Measurements from ENCODE around the gene METTL5. TPM values are rescaled to one million over a fixed set of nuclear protein-coding genes. Genes with fewer than 3 reads are reported as not detected.

METTL5 gene
- total RNA-seq, 1 experiment from 2014 or later = 97.3 TPM

DNA sequence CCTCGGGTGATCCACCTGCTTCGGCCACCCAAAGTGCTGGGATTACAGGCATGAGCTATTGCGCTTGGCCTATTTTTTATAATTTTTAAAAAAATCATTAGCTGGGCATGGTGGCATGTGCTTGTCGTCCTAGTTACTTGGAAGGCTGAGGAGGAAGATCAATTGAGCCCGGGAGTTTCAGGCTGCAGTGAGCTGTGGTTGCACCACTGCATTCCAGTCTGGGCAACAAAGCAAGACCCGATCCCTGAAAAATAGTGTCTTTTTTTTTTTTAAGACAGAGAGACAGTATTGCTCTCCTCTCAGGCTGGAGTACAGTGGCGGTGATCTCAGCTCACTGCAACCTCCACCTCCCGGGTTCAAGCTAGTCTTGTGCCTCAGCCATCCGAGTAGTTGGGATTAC is 21.2 kb downstream of the METTL5 start:
- TF ChIP-seq, protein P1, sequence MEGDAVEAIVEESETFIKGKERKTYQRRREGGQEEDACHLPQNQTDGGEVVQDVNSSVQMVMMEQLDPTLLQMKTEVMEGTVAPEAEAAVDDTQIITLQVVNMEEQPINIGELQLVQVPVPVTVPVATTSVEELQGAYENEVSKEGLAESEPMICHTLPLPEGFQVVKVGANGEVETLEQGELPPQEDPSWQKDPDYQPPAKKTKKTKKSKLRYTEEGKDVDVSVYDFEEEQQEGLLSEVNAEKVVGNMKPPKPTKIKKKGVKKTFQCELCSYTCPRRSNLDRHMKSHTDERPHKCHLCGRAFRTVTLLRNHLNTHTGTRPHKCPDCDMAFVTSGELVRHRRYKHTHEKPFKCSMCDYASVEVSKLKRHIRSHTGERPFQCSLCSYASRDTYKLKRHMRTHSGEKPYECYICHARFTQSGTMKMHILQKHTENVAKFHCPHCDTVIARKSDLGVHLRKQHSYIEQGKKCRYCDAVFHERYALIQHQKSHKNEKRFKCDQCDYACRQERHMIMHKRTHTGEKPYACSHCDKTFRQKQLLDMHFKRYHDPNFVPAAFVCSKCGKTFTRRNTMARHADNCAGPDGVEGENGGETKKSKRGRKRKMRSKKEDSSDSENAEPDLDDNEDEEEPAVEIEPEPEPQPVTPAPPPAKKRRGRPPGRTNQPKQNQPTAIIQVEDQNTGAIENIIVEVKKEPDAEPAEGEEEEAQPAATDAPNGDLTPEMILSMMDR (conservative IDR thresholded peaks at IDR 0.05; ENCODE audit: low read depth, low read length) = no peak
- no peak for TF ChIP-seq EZH2 (IDR thresholded peaks at IDR 0.05; ENCODE audit: borderline replicate concordance, low read depth, low read length, poor library complexity, severe bottlenecking)
- Histone ChIP-seq H3K4me1 (ENCODE audit: insufficient read depth, low read length, poor library complexity, severe bottlenecking) (no peaks in the 10 kb centered on the region), H3K27me3 (replicated peaks; ENCODE audit: insufficient read depth, low read depth, low read length, poor library complexity) (no peaks in the 10 kb centered on the region), H3K4me3 (ENCODE audit: low read depth, low read length, poor library complexity, severe bottlenecking) (no peak overlapping the region), H3K36me3 (ENCODE audit: insufficient read depth, low read length, poor library complexity, severe bottlenecking) (peaks cover 59% of the 10 kb centered on the region), H3K9me3 (ENCODE audit: low read depth, low read length, poor library complexity, severe bottlenecking) (no peaks in the 10 kb centered on the region), H3K27ac (ENCODE audit: low read depth, low read length, poor library complexity, severe bottlenecking) (no peak overlapping the region)
- no peak for DNase-seq (ENCODE audit: low spot score)
- intact Hi-C loops (cut with micrococcal nuclease; ENCODE audit: unreplicated experiment) = no loop called here
- POLR2A ChIA-PET (ENCODE audit: low non-redundant PET) = no interaction called here
- CTCF ChIA-PET = no interaction called here
- BruUV-seq (replicated peaks) = no TSS peak

DNA sequence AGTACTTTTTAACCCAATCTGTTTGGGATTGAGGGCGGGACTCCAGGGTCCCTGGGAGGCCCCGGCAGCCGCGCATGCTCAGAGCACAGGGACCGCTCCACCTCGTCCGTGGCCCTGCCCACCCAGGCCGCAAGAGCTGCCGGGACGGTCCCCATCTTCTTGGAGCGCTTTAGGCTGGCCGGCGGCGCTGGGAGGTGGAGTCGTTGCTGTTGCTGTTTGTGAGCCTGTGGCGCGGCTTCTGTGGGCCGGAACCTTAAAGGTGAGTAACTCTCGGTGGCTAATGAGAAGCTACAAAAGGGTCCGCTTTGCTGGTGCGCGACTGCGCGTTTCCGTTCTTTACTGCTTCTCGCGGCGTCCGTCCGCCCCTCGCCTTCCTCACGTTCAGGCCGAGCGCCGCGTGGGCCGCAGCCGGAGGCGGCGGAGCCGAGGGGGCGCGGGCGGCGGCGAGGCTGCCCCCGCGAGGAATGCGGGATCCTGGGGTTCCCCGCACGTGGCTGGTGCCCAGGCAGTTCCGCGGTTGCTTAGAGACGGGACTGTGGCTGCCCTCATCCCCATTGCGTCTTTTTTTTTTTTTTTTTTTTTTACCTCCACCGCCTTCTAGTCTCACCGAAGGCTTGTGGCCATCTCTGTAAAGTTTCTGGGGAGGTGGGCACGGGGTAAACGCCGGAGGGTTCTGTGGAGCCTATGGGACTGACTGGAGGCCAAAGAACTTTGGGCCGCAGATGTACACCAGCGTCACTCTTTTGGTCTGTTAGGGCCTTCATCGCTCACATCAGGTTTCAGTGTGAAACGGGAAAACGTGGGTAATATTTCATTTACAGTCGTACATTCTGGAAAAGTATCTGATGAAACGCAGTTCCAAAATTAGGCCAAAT is 25.8 kb downstream of the METTL5 start, which contains the start of gene SSB:
TSS of gene SSB (plus strand) at position 154 of the 875 bp plus-strand sequence. CDS start 2,090 bp downstream, outside the sequence.
- TF ChIP-seq, protein P1 (conservative IDR thresholded peaks at IDR 0.05; ENCODE audit: low read depth, low read length) = no peak
- no peak for TF ChIP-seq EZH2 (IDR thresholded peaks at IDR 0.05; ENCODE audit: borderline replicate concordance, low read depth, low read length, poor library complexity, severe bottlenecking)
- no TSS peak for BruUV-seq (replicated peaks)
- Histone ChIP-seq H3K4me1 (ENCODE audit: insufficient read depth, low read length, poor library complexity, severe bottlenecking) (no peaks in the 10 kb centered on the region), H3K36me3 (ENCODE audit: insufficient read depth, low read length, poor library complexity, severe bottlenecking) (peaks cover 24% of the 10 kb centered on the region), H3K4me3 (ENCODE audit: low read depth, low read length, poor library complexity, severe bottlenecking) (peak within 1 kb of the TSS; percentile 70), H3K9me3 (ENCODE audit: low read depth, low read length, poor library complexity, severe bottlenecking) (no peaks in the 10 kb centered on the region), H3K27me3 (replicated peaks; ENCODE audit: insufficient read depth, low read depth, low read length, poor library complexity) (no peaks in the 10 kb centered on the region), H3K27ac (ENCODE audit: low read depth, low read length, poor library complexity, severe bottlenecking) (peak within 1 kb of the TSS; percentile 77)
- DNase-seq (ENCODE audit: low spot score) = peak; percentile 97
- ChIA-PET CTCF (interaction anchor here (0.6 to 0.7 kb wide), 2 partner anchors 10 to 85 kb away, joined by 4 read pairs; no protein-coding TSS in a partner anchor), POLR2A (ENCODE audit: low non-redundant PET) (interaction anchor here (0.7 kb wide), 1 partner anchor 100 kb away, joined by 10 read pairs; no protein-coding TSS in a partner anchor)
- intact Hi-C loops (cut with micrococcal nuclease; ENCODE audit: unreplicated experiment) = no loop called here

DNA sequence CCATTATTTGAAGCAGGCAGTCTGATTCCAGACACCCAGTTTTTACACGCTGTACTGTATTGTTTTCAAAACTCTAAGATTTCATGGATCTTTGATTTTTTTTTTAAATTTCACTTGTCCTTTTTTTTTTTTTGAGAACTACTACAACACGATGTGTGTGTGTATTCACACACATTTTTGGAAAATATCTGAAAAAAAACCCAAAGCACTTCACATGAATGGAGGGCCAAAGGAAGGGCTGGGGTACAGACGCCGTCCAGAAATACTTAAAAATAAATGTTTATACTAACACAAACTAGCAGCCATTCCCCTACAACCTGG is 26.3 kb downstream of the METTL5 start:
- intact Hi-C loops (cut with micrococcal nuclease; ENCODE audit: unreplicated experiment) = no loop called here
- TF ChIP-seq, protein P1 (conservative IDR thresholded peaks at IDR 0.05; ENCODE audit: low read depth, low read length) = no peak
- TF ChIP-seq EZH2 (IDR thresholded peaks at IDR 0.05; ENCODE audit: borderline replicate concordance, low read depth, low read length, poor library complexity, severe bottlenecking) = no peak
- Histone ChIP-seq H3K36me3 (ENCODE audit: insufficient read depth, low read length, poor library complexity, severe bottlenecking) (peaks cover 24% of the 10 kb centered on the region), H3K9me3 (ENCODE audit: low read depth, low read length, poor library complexity, severe bottlenecking) (no peaks in the 10 kb centered on the region), H3K27me3 (replicated peaks; ENCODE audit: insufficient read depth, low read depth, low read length, poor library complexity) (no peaks in the 10 kb centered on the region), H3K27ac (ENCODE audit: low read depth, low read length, poor library complexity, severe bottlenecking) (peak overlapping the region; percentile 77), H3K4me1 (ENCODE audit: insufficient read depth, low read length, poor library complexity, severe bottlenecking) (no peaks in the 10 kb centered on the region), H3K4me3 (ENCODE audit: low read depth, low read length, poor library complexity, severe bottlenecking) (peak overlapping the region; percentile 70)
- POLR2A ChIA-PET (ENCODE audit: low non-redundant PET) = interaction anchor here (0.7 kb wide), 1 partner anchor 101 kb away, joined by 10 read pairs; no protein-coding TSS in a partner anchor
- CTCF ChIA-PET = interaction anchor here (0.7 kb wide), 1 partner anchor 85 kb away, joined by 4 read pairs; no protein-coding TSS in a partner anchor
- no TSS peak for BruUV-seq (replicated peaks)
- DNase-seq (ENCODE audit: low spot score) = no peak

Data from A673 (cell line).